ENCODE data around the gene KLHL42. TPM values are rescaled to one million over a fixed set of nuclear protein-coding genes. Genes with fewer than 3 reads are reported as not detected.

Gene KLHL42
- total RNA-seq, 1 donor from 2014 or later, result 28.0 TPM

DNA sequence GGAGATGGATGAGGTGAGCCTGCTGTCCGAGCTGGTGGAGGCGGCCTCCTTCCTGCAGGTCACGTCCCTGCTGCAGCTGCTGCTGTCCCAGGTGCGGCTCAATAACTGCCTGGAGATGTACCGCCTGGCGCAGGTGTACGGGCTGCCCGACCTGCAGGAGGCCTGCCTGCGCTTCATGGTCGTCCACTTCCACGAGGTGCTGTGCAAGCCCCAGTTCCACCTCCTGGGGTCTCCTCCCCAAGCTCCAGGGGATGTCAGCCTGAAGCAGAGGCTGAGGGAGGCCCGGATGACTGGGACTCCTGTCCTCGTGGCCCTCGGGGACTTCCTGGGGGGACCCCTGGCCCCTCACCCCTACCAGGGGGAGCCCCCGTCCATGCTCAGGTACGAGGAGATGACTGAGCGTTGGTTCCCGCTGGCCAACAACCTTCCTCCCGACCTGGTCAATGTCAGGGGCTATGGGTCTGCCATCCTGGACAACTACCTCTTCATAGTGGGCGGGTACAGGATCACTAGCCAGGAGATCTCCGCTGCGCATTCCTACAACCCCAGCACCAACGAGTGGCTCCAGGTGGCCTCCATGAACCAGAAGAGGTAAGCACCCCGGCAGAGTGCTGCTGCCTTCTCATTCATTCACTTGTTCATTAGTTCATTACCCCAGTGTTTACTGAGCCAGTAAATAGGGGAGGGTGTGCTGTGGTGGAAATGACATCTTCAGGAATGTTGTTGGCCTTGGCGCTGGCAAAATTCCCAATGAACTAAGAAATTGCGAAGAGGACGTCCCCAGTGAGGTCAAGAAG lies 777 bp downstream of the KLHL42 start:
- DNase-seq (ENCODE audit: low read depth, low spot score), result peak; percentile 48

DNA sequence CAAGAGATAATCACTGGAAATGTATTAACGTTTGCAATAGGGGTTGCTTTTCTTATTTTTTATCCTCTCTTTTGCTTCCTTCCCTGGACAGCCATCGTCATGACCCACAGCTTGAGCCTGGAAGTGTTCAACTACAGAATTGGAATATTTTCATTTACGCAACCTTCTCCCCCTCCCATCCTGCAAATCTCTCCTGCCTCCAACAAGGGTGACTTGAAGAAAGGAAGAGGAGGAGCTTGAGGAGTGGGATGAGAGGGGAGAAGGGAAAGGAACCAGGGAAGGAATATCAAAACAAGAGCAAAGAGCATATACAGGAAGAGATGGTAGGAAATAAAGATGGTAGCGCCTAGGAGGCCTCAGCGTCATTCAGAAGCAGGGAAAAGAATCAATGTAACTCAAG lies 1.6 kb downstream of the KLHL42 start:
- DNase-seq (ENCODE audit: low read depth, low spot score), result no peak

DNA sequence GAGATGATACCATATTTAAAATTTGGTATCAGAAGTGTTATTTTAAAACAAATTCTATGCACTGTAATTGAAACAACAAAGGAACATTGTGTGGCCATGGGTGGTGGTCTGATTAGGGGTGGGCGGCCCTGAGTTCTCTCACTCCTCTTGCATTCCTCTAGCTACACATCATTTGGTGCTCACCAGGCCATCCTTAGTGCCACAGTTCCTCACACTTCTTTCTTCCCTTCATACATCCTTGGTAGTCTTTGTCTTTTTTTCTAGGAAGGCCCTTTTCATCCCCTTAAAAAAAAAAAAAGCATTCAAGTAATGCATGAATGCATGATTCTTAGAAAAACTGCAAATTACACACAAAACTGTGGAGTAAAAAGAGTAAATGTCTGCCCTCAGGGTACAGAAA lies 2.4 kb downstream of the KLHL42 start:
- no peak for DNase-seq (ENCODE audit: low read depth, low spot score)

DNA sequence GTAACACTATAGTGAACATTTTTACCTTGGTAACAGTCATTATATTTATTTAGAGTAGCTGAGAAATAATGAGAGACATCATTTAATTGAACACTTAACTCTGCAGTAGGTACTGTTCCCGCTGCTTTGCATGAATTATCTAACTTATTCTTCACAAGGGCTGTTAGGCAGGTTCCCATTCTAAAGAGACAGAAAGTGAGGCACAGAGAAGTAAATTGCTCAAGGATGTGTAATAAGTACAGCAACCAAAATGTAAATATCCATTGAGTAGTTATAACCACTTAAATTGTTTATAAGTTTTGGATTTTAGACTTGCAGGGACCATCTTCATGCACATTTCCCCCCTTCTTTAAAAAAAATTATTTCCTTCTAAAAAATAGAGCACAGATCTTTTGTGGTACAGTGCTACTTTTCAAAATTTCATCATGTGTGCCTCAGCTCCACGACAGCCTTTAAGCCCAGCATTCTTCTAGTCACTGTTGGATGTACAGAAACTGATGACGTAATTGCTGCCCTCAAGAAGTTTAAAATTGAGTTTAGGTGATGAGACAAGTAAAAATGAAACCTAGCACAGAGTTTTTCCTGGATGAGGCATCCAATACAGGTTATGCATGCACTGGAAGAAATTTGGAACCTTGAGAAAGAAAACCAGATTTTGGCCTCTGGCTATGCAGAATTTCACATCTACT lies 6.0 kb downstream of the KLHL42 start:
- no peak for DNase-seq (ENCODE audit: low read depth, low spot score)

DNA sequence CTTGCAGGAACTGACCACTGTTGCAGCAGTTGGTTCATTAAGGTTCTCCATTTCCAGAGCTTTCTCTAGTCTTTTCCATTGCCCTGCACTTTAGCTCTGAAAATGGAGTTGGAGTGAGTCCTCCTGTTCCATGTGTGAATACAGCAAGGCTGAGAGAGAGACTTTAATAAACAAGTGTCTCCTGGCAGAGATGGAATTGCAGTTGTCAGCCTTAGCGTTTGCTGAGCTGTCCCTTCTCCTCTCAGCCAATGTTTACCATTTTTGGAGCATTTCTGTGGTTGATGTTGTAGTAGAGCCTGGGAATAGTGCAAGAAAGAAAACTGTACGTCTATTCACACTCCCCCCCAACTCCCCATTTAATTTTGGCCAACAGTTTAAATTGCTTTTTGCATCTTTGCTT lies 7.5 kb downstream of the KLHL42 start:
- DNase-seq (ENCODE audit: low read depth, low spot score), result no peak

DNA sequence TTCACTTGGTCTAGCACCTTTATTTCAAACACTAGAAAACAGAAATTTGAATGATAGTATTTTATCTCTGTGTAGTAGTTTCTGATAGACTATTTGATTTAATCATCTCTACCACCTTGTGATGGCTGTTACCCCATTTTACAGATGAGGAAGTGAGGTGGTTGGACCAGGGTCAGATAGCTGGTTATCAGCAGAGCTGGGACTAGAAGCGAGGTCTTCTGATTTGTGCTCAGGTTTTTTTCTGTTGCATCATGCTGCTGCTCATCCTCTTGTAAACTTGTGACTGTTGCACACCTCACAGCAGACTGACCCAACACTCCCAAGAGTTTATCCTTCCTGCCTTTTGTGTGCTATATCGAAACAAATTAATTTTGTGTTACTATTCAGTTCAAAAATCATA lies 10.1 kb downstream of the KLHL42 start:
- DNase-seq (ENCODE audit: low read depth, low spot score), result no peak

DNA sequence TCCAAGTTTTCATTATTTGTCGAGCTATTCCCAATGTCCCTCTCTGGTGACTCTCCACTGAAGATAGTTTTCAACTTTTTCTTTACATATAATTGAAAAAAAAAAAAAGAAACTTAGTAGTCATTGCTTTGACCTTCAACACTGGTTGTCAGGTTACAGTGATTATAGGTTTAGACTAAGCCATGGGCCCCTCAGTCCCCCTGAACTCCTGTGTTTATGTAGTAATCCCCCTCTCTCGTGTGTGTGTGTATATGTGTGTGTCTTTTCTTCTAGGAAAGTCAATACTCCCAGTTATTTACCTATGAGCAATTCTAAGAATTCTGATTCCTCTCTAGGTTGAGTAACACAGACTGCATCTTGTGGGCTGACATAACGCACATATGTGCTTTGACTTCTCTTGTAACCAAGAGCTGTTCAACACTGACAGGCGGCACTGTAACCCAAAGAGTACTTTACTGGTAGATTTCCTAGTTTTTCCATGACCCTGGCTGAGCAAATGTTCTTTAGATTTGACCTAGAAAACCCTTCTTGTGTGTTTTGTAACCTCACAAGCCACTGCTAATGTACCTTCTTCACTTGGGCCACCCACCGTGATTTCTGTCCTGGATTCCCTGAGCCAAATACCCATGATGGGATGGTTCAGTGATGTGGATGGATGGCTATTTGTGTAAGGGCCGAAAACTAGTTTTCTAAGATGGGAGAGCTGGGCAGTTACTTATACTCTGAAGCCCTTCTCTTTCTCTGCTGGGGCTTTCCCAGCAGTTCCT lies 15.0 kb downstream of the KLHL42 start:
- no peak for DNase-seq (ENCODE audit: low read depth, low spot score)

DNA sequence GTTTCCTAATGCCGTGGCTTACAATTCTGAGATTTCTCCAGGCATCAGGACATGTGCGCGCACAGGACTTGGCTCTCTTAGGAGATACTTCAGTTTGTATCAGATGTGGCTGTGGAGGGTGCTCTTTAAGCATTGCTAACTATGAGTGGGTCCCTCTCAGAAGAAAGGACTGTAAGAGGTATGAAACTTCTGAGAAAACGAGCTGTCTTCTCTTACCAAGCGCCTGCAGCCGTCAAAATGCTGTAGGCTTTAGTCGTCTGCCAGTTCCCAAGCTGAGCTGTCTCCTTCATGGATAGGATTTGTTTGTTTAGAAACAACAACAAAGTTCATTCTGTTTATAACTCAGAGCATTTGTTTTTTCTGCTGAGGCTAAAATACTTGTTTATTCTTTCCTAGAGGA lies 16.1 kb downstream of the KLHL42 start:
- DNase-seq (ENCODE audit: low read depth, low spot score), result no peak

DNA sequence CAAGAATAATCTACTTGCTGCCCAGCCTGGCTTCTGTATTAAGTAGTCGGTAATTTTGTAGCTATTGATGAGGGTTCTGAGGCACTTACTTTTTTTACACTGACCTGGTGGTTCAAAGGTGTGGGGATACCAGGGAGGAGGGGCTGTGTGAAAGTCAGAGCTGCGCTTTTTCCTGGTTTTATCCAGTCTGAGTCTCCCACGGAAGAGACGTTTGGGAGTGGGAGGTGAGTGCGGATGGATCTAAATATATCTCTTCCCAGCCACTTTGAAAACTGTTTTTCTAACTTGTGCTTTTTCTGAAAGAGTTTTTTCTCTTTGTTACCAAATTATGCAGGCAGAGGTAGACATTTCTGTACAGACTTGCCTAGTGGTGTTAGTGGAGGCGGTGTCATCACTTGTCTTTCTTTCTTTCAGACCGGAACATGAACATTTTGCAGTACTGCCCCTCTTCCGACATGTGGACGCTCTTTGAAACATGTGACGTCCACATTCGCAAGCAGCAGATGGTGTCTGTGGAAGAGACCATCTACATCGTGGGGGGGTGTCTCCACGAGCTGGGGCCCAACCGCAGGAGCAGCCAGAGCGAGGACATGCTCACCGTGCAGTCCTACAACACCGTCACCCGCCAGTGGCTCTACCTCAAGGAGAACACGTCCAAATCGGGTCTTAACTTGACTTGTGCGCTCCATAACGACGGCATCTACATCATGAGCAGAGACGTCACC lies 17.4 kb downstream of the KLHL42 start:
- DNase-seq (ENCODE audit: low read depth, low spot score), result no peak

DNA sequence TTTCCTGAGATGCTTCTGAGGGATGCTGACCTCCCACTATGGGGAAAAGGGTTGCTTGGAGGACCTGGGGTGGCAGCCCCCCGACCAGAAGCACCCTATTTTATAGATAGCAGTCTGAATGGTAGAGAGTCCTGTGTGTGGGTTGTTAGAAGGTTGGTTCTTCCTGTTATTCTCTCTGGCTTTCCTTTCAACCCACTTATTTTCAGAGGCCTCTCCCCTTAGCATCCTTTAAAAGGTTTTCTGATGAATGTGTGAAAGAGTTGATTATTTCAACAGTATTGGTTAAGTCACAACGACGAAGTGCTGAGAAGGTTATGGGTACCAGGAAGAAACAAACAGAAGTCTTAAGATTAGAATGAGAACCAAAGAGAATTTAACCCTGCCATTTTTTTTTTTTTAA lies 20.8 kb downstream of the KLHL42 start:
- DNase-seq (ENCODE audit: low read depth, low spot score), result no peak

DNA sequence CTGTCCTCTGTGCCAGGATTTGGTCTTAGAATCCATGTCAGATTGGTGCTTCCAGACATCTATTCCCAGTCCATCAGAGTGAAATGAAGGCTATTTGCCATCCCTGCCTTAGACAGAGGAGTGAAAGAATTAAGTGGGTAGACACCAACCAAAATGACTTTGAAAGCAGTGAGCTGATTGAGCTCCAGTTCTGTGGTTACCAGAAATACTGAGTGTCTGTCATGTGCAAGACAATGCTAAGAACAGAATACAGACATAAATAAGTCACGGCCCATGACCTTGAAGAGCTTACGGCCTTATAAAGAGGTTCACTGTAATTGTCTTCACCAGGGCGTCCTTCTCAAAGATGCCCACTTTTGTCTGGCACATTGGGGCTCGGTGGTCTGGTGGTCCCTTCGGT lies 21.6 kb downstream of the KLHL42 start:
- no peak for DNase-seq (ENCODE audit: low read depth, low spot score)

DNA sequence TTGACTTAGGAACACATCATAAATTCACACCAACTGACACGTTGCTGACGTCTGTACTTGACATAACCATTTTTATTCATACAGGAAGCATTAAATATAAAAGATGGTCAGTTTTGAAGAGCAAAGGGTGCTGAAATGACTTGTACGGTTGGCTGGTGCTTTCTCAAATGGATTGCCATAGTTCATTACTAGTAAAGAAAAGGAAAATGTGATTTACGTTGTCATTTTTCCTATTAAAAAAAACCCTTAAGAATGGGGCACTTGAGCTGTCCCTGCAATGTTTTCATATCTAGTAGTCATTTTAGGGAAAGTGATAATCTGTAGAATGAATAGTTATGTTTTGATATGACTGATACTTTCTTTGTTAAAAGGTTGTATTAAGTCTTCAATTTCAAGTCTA lies 22.5 kb downstream of the KLHL42 start:
- DNase-seq (ENCODE audit: low read depth, low spot score), result no peak

DNA sequence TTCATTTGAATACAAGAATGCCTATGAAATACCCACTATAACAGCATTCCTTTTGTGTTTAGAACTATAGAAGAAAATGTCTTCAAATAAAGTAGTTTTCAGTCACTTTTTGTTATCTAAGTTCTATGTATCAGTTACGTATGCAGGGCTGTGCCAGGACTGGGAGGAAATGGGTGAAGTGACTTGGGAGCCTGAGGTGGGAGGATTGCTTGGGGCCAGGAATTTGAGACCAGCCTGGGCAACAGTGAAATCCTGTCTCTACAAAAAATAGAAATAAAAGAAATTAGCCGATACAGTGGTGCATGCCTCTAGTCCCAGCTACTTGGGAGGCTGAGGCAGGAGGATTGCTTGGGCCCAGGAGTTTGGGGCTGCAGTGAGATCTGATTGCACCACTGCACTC lies 22.9 kb downstream of the KLHL42 start:
- no peak for DNase-seq (ENCODE audit: low read depth, low spot score)

DNA sequence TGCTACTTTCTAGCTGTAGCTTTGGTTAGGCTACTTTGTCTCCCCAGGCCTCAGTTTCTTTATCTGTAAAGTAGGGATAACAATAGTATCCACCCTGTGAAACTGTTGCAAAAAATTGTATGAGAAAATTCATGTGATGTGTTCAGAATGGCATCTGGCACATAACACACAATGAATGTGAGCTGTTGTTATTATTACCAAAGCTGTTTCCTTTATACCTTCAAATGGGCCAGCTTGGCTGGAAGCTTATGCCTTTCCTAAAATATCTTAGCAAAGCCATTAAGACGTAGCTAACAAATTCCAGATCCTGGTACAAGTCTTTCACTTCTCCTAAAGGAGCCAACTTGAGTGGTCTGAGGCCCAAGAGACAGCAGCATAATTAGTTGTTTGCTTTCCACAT lies 25.2 kb downstream of the KLHL42 start:
- no peak for DNase-seq (ENCODE audit: low read depth, low spot score)

DNA sequence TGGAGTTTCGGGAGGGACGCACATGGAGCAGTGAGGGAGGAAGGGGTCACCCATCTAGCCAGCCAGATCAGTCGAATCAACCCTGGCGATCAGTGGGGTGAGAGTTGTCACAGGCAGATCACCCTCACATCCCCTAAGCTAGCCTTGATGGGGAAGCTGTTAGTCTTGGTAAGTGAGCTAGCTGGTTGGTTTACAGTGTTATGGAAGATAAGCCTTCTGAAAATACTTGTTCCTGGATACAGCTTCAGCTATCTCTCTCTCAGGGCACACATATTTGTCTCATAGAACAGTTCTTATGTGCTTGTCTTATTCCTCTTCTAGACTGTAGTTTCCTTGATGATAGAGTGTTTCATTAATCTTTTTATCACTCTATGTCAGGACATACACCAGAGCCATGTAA lies 26.2 kb downstream of the KLHL42 start:
- DNase-seq (ENCODE audit: low read depth, low spot score), result no peak

DNA sequence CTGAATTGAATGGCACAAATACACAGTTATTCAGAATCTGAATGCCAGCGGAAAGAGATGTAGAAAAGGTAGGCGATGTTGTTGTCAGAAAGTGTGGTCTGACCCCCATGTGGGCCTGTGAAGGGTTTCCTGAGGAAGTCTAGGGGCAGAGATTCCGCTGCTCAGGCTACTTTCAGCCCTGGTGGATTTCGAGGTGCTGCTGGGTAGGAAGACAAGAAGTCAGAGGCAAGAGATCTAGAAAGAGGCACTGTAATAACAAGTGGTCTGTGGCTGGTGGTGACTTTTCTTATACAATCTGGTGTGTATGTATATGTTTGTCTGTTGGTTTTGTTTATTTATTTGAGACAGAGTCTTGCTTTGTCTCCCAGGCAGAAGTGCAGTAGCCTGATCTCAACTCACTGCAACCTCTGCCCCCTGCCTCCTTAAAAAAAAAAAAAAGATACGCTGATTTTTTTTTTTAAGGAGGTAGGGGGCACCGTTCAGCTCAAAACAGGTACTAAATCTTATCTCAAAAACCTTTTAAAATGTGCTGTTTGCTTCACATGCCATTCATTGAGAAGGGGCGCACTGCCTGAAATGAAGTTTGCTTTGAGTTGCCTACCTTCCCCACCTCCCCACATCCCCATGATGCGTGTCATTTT lies 27.1 kb downstream of the KLHL42 start:
- no peak for DNase-seq (ENCODE audit: low read depth, low spot score)

DNA sequence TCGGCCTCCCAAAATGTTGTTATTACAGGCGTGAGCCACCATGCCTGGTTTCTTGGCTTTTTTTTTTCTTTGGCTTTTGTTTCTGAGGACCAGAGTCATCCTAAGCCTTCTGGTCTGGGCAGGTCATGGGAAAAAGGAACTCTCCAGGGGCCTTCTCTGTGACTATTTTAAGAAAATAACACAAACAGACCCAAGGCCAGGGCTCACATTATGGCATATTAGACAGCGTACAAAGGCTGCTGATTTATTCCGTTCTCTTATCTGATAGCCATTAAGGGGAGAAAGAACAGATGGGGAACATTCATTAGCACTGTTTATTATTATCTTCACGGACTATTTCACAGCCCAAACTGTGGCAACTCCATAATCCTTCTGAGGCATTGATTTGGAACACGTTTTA lies 28.8 kb downstream of the KLHL42 start:
- no peak for DNase-seq (ENCODE audit: low read depth, low spot score)

DNA sequence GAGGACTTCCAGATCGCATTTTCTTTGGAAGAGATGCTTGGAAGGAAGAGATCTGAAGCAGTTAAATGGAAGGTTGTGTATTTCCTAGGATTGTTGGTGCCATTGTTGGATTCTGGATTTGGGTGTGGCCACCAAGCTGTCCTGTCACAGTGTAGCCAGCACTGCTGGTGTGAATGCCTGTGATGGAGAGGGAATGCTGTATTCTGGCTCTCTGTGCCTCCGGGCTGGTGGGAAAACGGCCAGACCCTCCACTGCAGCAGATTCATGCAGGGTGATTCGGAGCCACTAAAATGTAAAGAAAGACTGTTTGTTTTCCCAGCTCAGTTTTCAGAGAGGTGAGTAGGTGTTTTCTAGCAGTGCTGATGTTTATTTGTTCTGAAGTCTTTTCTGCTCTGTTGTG lies 30.7 kb downstream of the KLHL42 start:
- no peak for DNase-seq (ENCODE audit: low read depth, low spot score)

DNA sequence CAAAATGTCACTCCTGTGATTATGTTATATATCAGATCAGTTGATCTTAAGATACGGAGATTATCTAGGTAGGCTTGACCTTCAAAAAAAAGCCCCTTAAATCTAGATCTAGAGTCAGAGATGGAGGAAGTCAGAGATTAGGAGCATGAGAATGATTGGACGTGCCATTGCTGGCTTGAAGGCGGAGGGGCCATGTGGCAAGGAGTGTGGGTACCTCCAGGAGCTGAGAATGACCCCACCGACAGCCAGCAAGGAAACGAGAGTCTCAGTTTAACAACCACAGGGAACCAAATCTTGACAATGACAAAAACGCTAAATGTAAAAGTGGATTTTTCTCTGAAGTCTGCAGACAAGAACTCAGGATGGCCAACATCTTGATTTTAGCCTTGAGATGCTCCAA lies 32.5 kb downstream of the KLHL42 start:
- DNase-seq (ENCODE audit: low read depth, low spot score), result no peak

DNA sequence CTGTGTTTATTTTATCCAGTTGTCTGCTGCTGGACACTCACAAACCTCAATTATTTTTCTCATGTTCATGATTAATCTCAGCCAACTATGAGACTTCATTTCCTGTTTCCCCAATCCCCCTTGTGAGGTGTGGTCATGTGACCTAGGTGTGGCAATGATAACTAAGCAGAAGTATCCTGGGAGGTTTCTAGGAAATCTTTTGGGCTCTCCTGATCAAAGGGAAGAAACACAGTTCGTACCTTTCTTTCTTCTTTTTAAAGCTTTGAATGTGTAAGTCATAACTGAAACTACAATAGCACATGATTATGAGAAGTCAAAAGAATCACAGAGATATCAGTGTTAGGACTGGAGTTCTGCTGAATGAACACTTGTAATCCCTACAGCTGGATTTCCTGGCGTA lies 34.4 kb downstream of the KLHL42 start:
- no peak for DNase-seq (ENCODE audit: low read depth, low spot score)

DNA sequence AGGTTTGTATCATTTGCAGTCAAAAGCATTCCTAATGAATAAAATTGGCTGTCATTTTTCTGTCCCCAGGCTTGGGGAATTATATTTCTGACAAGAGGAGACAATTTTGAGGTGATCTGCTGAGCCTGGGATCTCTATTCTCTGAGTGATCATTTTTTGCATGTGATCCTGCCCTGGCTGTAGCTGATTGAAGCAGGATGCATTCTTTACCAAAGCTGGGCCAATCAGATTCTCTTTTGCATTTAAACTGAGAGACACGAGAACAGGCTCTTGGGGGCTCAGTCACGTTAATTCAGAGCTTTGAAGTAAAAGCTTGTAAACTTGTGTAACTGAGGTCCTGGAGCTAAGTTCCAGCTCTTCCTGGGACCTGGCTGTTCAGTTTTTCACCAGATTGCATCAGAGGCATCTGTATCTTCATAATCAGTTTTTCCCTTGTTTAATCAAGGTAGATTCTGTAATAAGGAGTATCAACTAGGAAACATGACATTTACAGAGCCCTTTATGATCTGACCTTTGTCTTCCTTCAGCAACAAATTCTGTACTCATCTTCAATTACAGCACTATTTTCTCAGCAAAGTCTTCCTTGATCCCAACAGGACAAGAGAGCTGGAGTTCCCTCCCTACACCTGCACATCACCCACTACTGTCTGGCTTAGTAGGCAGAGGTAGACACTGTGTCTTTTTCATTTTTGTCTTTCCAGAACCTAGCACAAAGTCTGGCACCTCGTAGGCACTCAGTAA lies 35.0 kb downstream of the KLHL42 start:
- DNase-seq (ENCODE audit: low read depth, low spot score), result no peak
